HCT116 (cell line): Measurements from ENCODE around the gene BTG1. TPM values are rescaled to one million over a fixed set of nuclear protein-coding genes. Genes with fewer than 3 reads are reported as not detected.

ENCODE experiments used
- ATAC-seq: fragments of 200-7000 bp; cut with Tn5 transposase; 2 replicates; pipeline ENCODE4 v1.9.1; 2020; ENCODE audit warnings: mild to moderate bottlenecking, moderate library complexity
- BruUV-seq: library from RNA; stranded (reverse); fragments of 400-500 nt; replicated peaks from 2 replicates; lab custom pipeline; 2021; lab: Mats Ljungman, UMichigan
- CTCF ChIA-PET: fragments of 300-600 bp; sonication (Branson Sonifier 250); formaldehyde crosslinking; loops from one replicate; lab custom pipeline; 2021; ENCODE audit warnings: antibody characterized with exemption; lab: Charles Lee
- POLR2A ChIA-PET: fragments of 300-600, 350-600 bp; sonication (Branson Sonifier 250); formaldehyde crosslinking; loops from one replicate; lab custom pipeline; 2021; ENCODE audit warnings: antibody characterized with exemption; lab: Charles Lee
- RAD21 ChIA-PET, 2 experiments: fragments of 300-600 bp; sonication (Branson Sonifier 250); formaldehyde crosslinking; loops; one replicate each; lab custom pipeline; 2023; ENCODE audit warnings: low total read pairs in 2 of 2; ENCODE audit not compliant: uncharacterized antibody in 2 of 2, unreplicated experiment in 2 of 2, low non-redundant PET in 1 of 2; lab: Charles Lee
- DNase-seq: peaks from one replicate; pipeline ENCODE4 v3.0.0-alpha.2; 2010; ENCODE audit warnings: low read depth, low spot score
- H2AFZ ChIP-seq: fragments of 200-600 bp; shearing (Covaris generic), sonication (generic); 2 replicates; pipeline ENCODE4 v1.6.1; 2017; ENCODE audit warnings: low read depth, mixed run types, mixed read lengths, antibody characterized with exemption, low read length; ENCODE audit not compliant: poor library complexity, severe bottlenecking
- H3K27ac ChIP-seq: 2 replicates; pipeline ENCODE4 v1.5.1; 2012; ENCODE audit warnings: low read depth, low read length
- H3K27me3 ChIP-seq: fragments of 200-600 bp; sonication (generic); 2 replicates; pipeline ENCODE4 v1.6.1; 2016; ENCODE audit warnings: mixed run types, low read length, mixed read lengths; ENCODE audit not compliant: insufficient read depth
- H3K36me3 ChIP-seq, 2 experiments: fragments of 200-500 bp in 1 of 2; fragments of 200-600 bp in 1 of 2; sonication (Bioruptor generic) in 1 of 2; sonication (generic) in 1 of 2; 2 replicates each; pipeline versions ENCODE4 v1.5.1 to v1.6.1; 2014 to 2016; ENCODE audit warnings: low read length in 2 of 2, inconsistent platforms in 1 of 2, mixed read lengths in 1 of 2, mixed run types in 1 of 2; ENCODE audit not compliant: insufficient read depth in 2 of 2, control insufficient read depth in 1 of 2
- H3K4me1 ChIP-seq, 2 experiments: fragments of 200-600 bp in 1 of 2; sonication (generic) in 1 of 2; 2 replicates each; pipeline versions ENCODE4 v1.5.1 to v1.6.1; 2012 to 2017; ENCODE audit warnings: low read length in 2 of 2, inconsistent platforms in 1 of 2, mild to moderate bottlenecking in 1 of 2, mixed read lengths in 1 of 2, mixed run types in 1 of 2, moderate library complexity in 1 of 2; ENCODE audit not compliant: insufficient read depth in 2 of 2, control insufficient read depth in 1 of 2
- H3K4me2 ChIP-seq: fragments of 200-600 bp; sonication (generic); 2 replicates; pipeline ENCODE4 v1.6.1; 2017; ENCODE audit warnings: mixed run types, low read length, mixed read lengths
- H3K4me3 ChIP-seq, 2 experiments: fragments of 200-600 bp in 1 of 2; sonication (generic) in 1 of 2; replicated peaks in 1 of 2; 2 replicates each; pipeline ENCODE4 v1.5.1; 2011 to 2016; ENCODE audit warnings: low read length in 2 of 2, control low read depth in 1 of 2, low read depth in 1 of 2, mild to moderate bottlenecking in 1 of 2, mixed read lengths in 1 of 2, mixed run types in 1 of 2
- H3K79me2 ChIP-seq: fragments of 200-600 bp; sonication (generic); 2 replicates; pipeline ENCODE4 v1.6.1; 2017; ENCODE audit warnings: mild to moderate bottlenecking, mixed run types, low read length, moderate library complexity, mixed read lengths; ENCODE audit not compliant: insufficient read depth
- H3K9ac ChIP-seq: fragments of 200-600 bp; sonication (generic); 2 replicates; pipeline ENCODE4 v1.6.1; 2016; ENCODE audit warnings: low read length, mixed read lengths
- H3K9me2 ChIP-seq: fragments of 200-600 bp; sonication (generic), shearing (Covaris generic); 2 replicates; pipeline ENCODE4 v1.6.1; 2017; ENCODE audit warnings: mixed run types, mild to moderate bottlenecking, moderate library complexity; ENCODE audit not compliant: insufficient read depth
- H3K9me3 ChIP-seq, 2 experiments: fragments of 200-500 bp in 1 of 2; fragments of 200-600 bp in 1 of 2; sonication (Bioruptor generic) in 1 of 2; sonication (generic) in 1 of 2; 2 replicates each; pipeline ENCODE4 v1.6.1; 2014 to 2017; ENCODE audit warnings: low read length in 2 of 2, mixed read lengths in 2 of 2, inconsistent platforms in 1 of 2, low read depth in 1 of 2, mild to moderate bottlenecking in 1 of 2, mixed run types in 1 of 2, moderate library complexity in 1 of 2; ENCODE audit not compliant: control insufficient read depth in 1 of 2, insufficient read depth in 1 of 2
- H4K20me1 ChIP-seq: fragments of 200-600 bp; sonication (generic), shearing (Covaris generic); 2 replicates; pipeline ENCODE4 v1.6.1; 2017; ENCODE audit warnings: mixed run types, mild to moderate bottlenecking, moderate library complexity; ENCODE audit not compliant: insufficient read depth
- CEBPB ChIP-seq: IDR thresholded peaks from 2 replicates; pipeline ENCODE4 v1.6.1; 2012; ENCODE audit warnings: low read depth
- EGR1 ChIP-seq: IDR thresholded peaks from 2 replicates; pipeline ENCODE4 v1.6.1; 2012; ENCODE audit warnings: low read depth
- ELF1 ChIP-seq: IDR thresholded peaks from 2 replicates; pipeline ENCODE4 v1.6.1; 2012; ENCODE audit warnings: low read depth, borderline replicate concordance
- EZH2 ChIP-seq: fragments of 200-600 bp; sonication (generic); IDR thresholded peaks from 2 replicates; pipeline ENCODE4 v1.6.1; 2017; ENCODE audit warnings: antibody characterized with exemption, mixed run types
- EZH2phosphoT487 ChIP-seq: fragments of 200-600 bp; IDR thresholded peaks from 2 replicates; pipeline ENCODE4 v1.6.1; 2018; ENCODE audit warnings: antibody characterized with exemption, borderline replicate concordance
- FOSL1 ChIP-seq: IDR thresholded peaks from 2 replicates; pipeline ENCODE4 v1.6.1; 2012; ENCODE audit warnings: low read depth
- POLR2AphosphoS5 ChIP-seq: IDR thresholded peaks from 2 replicates; pipeline ENCODE4 v1.6.1; 2011; ENCODE audit warnings: mild to moderate bottlenecking, low read depth, low read length, moderate library complexity
- RAD21 ChIP-seq: IDR thresholded peaks from 2 replicates; pipeline ENCODE4 v1.6.1; 2012; ENCODE audit warnings: low read depth, mild to moderate bottlenecking
- SIN3A ChIP-seq: IDR thresholded peaks from 2 replicates; pipeline ENCODE4 v1.6.1; 2012; ENCODE audit warnings: low read depth
- SRF ChIP-seq: IDR thresholded peaks from 2 replicates; pipeline ENCODE4 v1.6.1; 2012; ENCODE audit warnings: low read depth
- YY1 ChIP-seq: IDR thresholded peaks from 2 replicates; pipeline ENCODE4 v1.6.1; 2011; ENCODE audit warnings: low read length, low read depth, moderate library complexity, mild to moderate bottlenecking; ENCODE audit not compliant: insufficient replicate concordance; ENCODE audit errors: extremely low read depth
- ZFX ChIP-seq: fragments of 450-650 bp; IDR thresholded peaks from 2 replicates; pipeline ENCODE4 v1.6.1; 2017
- ZNF274 ChIP-seq: fragments of 200-500 bp; sonication (Bioruptor generic); IDR thresholded peaks from 2 replicates; pipeline ENCODE4 v1.6.1; 2014; ENCODE audit warnings: mild to moderate bottlenecking, low read depth, low read length, inconsistent platforms
- intact Hi-C: fragments of 100-400 bp; cut with micrococcal nuclease; formaldehyde crosslinking; loops from 2 replicates; pipeline ENCODE4 v1.10.0; 2022
- total RNA-seq: library from RNA; stranded (reverse); gene quantifications from one replicate; pipeline ENCODE4 v1.2.1, GENCODE V29; 2021; ENCODE audit not compliant: unreplicated experiment
- TF ChIP-seq, protein P1 (sequence below): IDR thresholded peaks from 2 replicates; pipeline ENCODE4 v1.6.1; 2012
- TF ChIP-seq, protein P2 (sequence below): IDR thresholded peaks from 2 replicates; pipeline ENCODE4 v1.6.1; 2012; ENCODE audit warnings: low read depth
- TF ChIP-seq, protein P3 (sequence below), 3 experiments: fragments of 200-600 bp in 1 of 3; sonication (generic) in 1 of 3; IDR thresholded peaks in 2 of 3; conservative IDR thresholded peaks in 1 of 3; 2 replicates each; pipeline ENCODE4 v1.5.1; 2012 to 2017; ENCODE audit warnings: low read depth in 2 of 3, low read length in 2 of 3, antibody characterized with exemption in 1 of 3, borderline replicate concordance in 1 of 3, control low read depth in 1 of 3, mild to moderate bottlenecking in 1 of 3, mixed read lengths in 1 of 3, mixed run types in 1 of 3, moderate library complexity in 1 of 3; ENCODE audit not compliant: insufficient read depth in 1 of 3
- TF ChIP-seq, protein P4 (sequence below): IDR thresholded peaks from 2 replicates; pipeline ENCODE4 v1.6.1; 2011; ENCODE audit warnings: mild to moderate bottlenecking, low read length, moderate library complexity; ENCODE audit not compliant: insufficient replicate concordance; ENCODE audit errors: extremely low read depth

Gene BTG1
- total RNA-seq, 1 experiment from 2014 or later = 57.3 TPM

DNA sequence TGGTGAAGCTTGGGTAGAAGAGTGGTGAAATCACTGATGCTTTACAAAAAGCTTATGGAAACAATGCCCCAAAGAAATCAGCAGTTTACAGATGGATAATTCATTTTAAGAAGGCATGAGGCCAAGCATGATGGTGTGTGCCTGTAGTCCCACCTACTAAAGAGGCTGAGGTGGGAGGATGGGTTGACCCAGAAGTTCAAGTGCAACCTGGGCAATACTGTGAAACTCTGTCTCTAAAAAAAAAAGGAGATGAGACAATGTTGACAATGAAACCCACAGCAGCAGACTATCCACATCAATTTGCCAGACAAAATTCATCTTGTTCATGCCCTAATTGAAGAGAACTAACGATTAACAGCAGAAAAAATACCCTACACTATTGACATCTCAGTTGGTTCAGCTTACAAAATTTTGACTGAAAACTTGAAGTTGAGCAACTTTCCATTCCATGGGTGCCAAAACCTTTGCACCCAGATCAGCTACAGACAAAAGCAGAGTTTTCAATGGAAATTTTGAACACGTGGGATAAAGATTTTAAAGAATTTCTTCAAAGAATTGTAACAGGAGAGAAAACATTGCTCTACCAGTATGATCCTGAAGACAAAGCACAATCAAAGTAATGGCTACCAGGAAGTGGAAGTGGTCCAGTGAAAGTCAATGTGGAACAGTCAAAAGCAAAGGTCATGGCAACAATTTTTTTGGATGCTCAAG is 26.7 kb downstream of the BTG1 start:
- Histone ChIP-seq H2AFZ (no peak overlapping the region), H3K79me2 (no peaks in the 10 kb centered on the region), H3K9ac (no peak overlapping the region), H4K20me1 (no peaks in the 10 kb centered on the region), H3K4me3 (no peak overlapping the region), H3K27me3 (no peaks in the 10 kb centered on the region), H3K27ac (no peak overlapping the region), H3K9me2 (no peaks in the 10 kb centered on the region), H3K4me2 (no peak overlapping the region), H3K36me3 (no peaks in the 10 kb centered on the region), H3K9me3 (no peaks in the 10 kb centered on the region), H3K4me1 (no peaks in the 10 kb centered on the region)
- RAD21 ChIA-PET = no interaction called here
- TF ChIP-seq, protein P1, sequence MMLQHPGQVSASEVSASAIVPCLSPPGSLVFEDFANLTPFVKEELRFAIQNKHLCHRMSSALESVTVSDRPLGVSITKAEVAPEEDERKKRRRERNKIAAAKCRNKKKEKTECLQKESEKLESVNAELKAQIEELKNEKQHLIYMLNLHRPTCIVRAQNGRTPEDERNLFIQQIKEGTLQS = no peak
- TF ChIP-seq POLR2AphosphoS5 (no peak), EZH2phosphoT487 (no peak), RAD21 (no peak), SIN3A (no peak), EZH2 (no peak), CEBPB (no peak), ZFX (no peak), ZNF274 (no peak), ELF1 (no peak), YY1 (no peak), FOSL1 (no peak), EGR1 (no peak), SRF (no peak)
- TF ChIP-seq, protein P2, sequence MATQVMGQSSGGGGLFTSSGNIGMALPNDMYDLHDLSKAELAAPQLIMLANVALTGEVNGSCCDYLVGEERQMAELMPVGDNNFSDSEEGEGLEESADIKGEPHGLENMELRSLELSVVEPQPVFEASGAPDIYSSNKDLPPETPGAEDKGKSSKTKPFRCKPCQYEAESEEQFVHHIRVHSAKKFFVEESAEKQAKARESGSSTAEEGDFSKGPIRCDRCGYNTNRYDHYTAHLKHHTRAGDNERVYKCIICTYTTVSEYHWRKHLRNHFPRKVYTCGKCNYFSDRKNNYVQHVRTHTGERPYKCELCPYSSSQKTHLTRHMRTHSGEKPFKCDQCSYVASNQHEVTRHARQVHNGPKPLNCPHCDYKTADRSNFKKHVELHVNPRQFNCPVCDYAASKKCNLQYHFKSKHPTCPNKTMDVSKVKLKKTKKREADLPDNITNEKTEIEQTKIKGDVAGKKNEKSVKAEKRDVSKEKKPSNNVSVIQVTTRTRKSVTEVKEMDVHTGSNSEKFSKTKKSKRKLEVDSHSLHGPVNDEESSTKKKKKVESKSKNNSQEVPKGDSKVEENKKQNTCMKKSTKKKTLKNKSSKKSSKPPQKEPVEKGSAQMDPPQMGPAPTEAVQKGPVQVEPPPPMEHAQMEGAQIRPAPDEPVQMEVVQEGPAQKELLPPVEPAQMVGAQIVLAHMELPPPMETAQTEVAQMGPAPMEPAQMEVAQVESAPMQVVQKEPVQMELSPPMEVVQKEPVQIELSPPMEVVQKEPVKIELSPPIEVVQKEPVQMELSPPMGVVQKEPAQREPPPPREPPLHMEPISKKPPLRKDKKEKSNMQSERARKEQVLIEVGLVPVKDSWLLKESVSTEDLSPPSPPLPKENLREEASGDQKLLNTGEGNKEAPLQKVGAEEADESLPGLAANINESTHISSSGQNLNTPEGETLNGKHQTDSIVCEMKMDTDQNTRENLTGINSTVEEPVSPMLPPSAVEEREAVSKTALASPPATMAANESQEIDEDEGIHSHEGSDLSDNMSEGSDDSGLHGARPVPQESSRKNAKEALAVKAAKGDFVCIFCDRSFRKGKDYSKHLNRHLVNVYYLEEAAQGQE = no peak
- TF ChIP-seq, protein P3, sequence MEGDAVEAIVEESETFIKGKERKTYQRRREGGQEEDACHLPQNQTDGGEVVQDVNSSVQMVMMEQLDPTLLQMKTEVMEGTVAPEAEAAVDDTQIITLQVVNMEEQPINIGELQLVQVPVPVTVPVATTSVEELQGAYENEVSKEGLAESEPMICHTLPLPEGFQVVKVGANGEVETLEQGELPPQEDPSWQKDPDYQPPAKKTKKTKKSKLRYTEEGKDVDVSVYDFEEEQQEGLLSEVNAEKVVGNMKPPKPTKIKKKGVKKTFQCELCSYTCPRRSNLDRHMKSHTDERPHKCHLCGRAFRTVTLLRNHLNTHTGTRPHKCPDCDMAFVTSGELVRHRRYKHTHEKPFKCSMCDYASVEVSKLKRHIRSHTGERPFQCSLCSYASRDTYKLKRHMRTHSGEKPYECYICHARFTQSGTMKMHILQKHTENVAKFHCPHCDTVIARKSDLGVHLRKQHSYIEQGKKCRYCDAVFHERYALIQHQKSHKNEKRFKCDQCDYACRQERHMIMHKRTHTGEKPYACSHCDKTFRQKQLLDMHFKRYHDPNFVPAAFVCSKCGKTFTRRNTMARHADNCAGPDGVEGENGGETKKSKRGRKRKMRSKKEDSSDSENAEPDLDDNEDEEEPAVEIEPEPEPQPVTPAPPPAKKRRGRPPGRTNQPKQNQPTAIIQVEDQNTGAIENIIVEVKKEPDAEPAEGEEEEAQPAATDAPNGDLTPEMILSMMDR (IDR thresholded peaks at IDR 0.05 in 2 of 3, conservative IDR thresholded peaks at IDR 0.05 in 1 of 3; ENCODE audit: borderline replicate concordance in 1 of 3, insufficient read depth in 1 of 3, low read depth in 2 of 3, low read length in 2 of 3) = no peak
- TF ChIP-seq, protein P4, sequence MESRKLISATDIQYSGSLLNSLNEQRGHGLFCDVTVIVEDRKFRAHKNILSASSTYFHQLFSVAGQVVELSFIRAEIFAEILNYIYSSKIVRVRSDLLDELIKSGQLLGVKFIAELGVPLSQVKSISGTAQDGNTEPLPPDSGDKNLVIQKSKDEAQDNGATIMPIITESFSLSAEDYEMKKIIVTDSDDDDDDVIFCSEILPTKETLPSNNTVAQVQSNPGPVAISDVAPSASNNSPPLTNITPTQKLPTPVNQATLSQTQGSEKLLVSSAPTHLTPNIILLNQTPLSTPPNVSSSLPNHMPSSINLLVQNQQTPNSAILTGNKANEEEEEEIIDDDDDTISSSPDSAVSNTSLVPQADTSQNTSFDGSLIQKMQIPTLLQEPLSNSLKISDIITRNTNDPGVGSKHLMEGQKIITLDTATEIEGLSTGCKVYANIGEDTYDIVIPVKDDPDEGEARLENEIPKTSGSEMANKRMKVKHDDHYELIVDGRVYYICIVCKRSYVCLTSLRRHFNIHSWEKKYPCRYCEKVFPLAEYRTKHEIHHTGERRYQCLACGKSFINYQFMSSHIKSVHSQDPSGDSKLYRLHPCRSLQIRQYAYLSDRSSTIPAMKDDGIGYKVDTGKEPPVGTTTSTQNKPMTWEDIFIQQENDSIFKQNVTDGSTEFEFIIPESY = no peak
- no TSS peak for BruUV-seq
- POLR2A ChIA-PET = no interaction called here
- CTCF ChIA-PET = no interaction called here
- ATAC-seq (no peak), DNase-seq (no peak)
- intact Hi-C loops = no loop called here
